SIG-M5 (cell line): Measurements from ENCODE around the gene CDK5RAP2.

Experiments
- DNase-seq: peaks from one replicate; lab custom pipeline; 2025; lab: John Stamatoyannopoulos, UW

CDK5RAP2 gene

GRCh38 chr9:120436983-120437475 lies 142.9 kb downstream of the CDK5RAP2 start:
- DNase-seq: no peak

GRCh38 chr9:120436446-120436845 lies 143.5 kb downstream of the CDK5RAP2 start:
- DNase-seq: no peak

GRCh38 chr9:120435091-120435490 lies 144.9 kb downstream of the CDK5RAP2 start:
- DNase-seq: no peak

DNA sequence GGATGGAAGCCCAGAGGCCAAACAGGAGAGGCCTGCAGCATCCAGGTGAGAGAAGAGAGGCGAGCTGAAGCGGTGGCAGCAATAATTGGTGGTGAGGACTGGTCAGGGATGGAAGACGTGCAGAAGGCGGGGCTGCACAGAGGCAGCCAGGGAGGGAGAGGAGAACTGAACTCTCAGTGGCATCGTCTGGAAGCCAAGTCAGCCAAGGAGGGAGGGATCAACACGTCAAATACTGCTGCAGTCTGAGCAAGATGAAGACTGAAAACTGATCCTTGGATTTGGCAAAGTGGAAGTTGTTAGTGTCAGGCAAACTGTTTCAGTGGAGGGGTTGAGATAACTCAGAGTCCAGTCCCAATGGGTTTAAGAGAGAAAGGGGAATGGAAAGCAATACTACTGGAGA lies 145.4 kb downstream of the CDK5RAP2 start:
- DNase-seq: no peak

- DNase-seq: no peak
Measured at GRCh38 chr9:120433701-120434100, 146.3 kb downstream of the CDK5RAP2 start.

GRCh38 chr9:120432600-120432999 lies 147.4 kb downstream of the CDK5RAP2 start:
- DNase-seq: no peak

DNA sequence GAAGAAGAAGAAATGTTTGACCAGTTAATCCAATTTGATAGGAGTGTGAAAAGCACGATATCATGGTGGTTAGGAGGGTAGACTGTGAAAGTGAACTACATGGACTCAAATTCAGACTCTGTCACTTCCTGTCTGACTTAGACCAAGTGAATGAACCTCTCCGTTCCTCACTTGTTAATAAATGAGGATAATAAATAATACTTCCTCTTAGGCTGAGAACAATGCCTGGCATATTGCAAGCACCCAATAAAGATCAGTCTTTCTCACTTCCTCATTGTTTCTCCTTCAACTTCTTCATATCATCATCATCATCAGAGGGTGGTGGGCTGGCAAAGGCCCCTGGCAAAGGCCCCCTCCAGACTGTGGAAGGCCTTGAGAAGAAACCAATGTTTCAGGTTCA lies 148.7 kb downstream of the CDK5RAP2 start:
- no peak for DNase-seq

GRCh38 chr9:120424248-120424647 lies 155.7 kb downstream of the CDK5RAP2 start:
- DNase-seq: no peak

- no peak for DNase-seq
Measured at GRCh38 chr9:120423812-120424211, 156.2 kb downstream of the CDK5RAP2 start.

DNA sequence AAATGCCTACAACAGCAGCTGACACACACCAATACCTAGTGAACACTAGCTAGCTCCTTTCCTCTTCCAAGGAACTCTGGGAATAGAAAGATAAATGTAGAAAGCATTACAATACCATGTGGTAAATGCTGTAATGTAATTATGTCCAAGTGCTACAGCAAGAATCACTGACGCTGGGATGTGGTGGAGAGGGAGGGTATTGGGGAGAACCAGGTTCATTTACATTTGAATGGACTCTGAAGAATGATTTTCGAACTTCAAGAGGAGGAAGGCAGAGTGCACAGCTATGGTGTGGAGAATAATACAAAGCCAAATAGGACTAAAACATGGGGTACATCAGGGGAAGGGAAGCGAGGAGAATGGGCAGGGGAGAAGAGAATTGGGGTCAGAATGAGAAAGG lies 158.0 kb downstream of the CDK5RAP2 start:
- no peak for DNase-seq

- DNase-seq: no peak
Measured at GRCh38 chr9:120418315-120418714, 161.7 kb downstream of the CDK5RAP2 start.

GRCh38 chr9:120416781-120417427 lies 163.1 kb downstream of the CDK5RAP2 start:
- DNase-seq: no peak

DNA sequence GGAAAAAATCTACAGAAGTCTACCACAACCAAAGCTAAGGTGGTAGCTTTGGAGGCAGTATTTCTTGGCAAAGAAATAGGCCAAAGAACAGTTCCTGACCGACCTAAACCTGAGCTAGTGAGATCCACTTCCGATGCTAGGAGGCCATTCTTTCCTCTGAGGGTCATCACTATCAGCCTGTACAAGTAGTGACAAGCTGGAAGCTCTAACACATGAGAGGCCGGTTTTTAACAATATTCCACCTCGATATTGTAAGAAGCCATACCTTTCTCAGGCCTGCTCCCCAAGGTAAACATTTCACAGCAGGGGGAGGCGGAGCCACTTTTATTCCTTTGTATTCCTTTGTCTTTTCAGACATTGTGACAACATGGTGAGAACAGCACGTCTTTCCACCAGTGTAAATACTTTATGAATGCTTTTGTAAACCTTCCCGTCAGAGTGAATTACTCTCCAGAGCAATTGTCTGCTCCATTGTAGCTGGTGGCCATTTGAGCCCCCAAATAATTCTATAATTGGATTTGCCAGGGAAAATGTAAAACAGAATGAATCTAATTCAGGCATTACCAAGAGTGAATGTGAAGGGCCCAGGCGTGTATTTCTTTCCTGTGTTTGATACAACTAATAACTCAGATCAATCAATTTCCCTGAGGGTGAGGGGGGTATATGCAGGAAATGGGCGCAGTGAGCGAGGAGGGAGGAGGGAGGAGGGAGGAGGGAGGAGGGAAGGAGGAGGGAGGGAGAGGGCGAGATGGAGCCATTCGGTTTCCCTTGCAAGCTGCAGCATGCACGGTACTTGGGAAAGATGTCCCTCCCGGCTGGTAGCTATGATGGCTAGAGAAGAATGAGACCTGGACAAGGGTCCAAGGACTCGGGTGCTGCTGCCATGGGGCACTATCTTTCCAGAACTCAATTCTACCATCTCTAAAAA lies 166.6 kb downstream of the CDK5RAP2 start:
- DNase-seq: no peak

DNA sequence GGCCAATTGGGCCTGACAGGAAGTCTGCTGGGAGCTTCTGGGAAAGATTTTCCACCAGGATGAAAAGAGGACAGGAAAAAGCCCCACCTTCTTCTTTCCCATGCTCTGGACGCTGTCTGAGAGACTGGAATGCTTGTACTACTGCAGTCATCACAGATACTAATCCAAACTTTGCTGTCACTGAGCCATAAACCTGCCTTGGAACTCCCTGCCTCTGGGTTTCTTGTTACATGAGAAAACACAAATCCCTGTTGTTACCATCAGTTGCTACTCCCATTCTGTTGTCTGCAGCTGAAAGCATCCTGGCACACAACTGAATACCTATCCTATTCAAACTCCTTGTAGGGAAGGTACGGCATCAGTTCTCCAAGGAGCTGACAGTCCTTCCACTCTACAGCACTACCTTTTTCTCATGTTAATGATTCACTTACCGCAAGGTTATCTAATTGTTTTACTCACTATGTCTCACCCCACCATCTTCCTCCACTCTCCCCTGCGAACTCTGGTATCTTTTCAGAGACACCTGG lies 167.5 kb downstream of the CDK5RAP2 start:
- no peak for DNase-seq

GRCh38 chr9:120411862-120412424 lies 168.0 kb downstream of the CDK5RAP2 start:
- DNase-seq: no peak

- DNase-seq: no peak
Measured at GRCh38 chr9:120410925-120411501, 169.0 kb downstream of the CDK5RAP2 start.

DNA sequence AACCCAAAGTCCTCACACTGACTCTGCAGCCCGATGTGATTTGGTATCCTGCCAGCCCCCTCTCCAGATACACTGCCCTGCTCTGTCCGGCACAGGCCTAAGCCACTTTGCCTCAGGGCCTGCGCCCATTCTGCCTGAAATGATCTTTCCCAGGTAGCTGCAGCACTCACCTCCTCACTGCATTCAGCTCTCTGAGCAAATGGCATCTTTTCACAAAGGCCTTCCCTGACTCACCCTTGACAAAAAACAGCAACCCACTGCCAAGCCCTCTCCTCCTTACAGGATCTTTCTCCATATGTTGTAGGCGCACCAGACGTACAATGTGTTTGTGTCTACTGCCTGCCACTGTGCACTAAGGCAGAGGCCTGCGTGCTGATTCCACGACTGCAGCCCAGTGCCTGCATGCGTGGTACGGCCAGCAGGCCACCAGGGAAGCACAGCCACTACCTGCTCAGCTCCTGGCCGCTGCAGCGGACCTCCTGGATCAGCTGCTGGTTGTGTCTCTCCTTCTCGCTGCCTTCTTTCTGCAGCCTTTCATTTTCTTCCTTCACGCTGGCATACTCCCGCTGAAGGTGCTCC lies 171.2 kb downstream of the CDK5RAP2 start:
- no peak for DNase-seq

- no peak for DNase-seq
Measured at GRCh38 chr9:120405860-120406259, 174.1 kb downstream of the CDK5RAP2 start.

DNA sequence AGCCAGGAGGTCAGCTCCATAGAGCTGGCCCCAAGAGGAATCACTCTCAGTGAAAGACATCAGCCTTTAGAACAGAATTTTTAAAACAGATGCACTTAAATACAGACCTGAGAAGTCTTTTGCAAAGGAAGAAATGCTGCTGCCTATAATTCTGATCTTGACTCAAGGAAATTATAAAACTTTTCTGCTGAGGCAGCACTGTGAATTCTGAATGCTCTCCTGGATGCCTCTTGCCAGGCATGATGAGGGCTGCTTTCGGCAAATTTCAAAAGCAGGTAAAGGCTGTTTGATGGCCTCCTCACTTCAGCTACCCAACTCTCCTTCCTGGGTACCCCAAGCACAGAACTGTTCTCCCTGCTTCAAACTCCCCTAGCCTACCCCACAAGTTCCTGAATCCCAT lies 174.8 kb downstream of the CDK5RAP2 start:
- DNase-seq: no peak

- no peak for DNase-seq
Measured at GRCh38 chr9:120403543-120403856, 176.5 kb downstream of the CDK5RAP2 start.

GRCh38 chr9:120402741-120403542 lies 177.0 kb downstream of the CDK5RAP2 start:
- DNase-seq: peak; percentile 77
